ENCODE measurements around the gene PDGFD. TPM values are rescaled to one million over a fixed set of nuclear protein-coding genes. Genes with fewer than 3 reads are reported as not detected.

PDGFD gene
- total and polyA plus RNA-seq, 2 donors (not counting 1 experiment from before 2014, with no cell fraction given) = 0.07 to 0.71 TPM

DNA sequence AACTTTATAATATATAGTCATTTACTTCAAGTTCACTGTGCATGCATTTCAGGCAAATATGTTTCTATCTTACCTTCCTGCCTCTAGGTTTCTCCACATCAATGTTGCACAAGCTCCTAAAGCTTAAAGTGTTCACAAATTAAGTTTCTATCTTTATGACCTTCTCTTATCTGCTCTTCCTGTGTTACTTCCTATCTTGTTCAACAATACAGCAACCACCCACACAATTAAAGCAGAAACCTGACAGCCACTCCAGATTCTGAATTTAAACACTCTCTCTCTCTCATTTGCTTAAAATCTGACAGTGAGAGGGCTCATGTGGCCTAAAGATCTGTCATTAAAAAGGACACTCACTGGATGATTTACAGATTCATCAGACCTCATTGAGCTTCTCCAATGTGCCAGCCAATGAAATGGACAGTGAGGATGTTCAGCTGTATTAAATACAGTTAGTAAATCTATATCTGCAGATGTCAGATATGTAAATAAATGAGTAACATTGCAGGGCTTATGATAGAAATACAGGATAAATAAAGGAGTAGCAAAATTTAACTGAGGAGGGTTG is 10.9 kb downstream of the PDGFD start:
- H3K4me2 ChIP-seq (replicated peaks; ENCODE audit: low read depth, low read length, poor library complexity, severe bottlenecking) = no peak overlapping the region
- Mint-ChIP-seq H3K4me1 (peaks cover 7% of the 10 kb centered on the region), H3K4me3 (no peak overlapping the region), H3K27me3 (no peaks in the 10 kb centered on the region), H3K9me3 (ENCODE audit: insufficient read depth) (no peaks in the 10 kb centered on the region), H3K27ac (no peak overlapping the region)
- H3K36me3 ChIP-seq (replicated peaks in 1 of 2; ENCODE audit: control extremely low read depth in 1 of 2, control insufficient read depth in 1 of 2, extremely low read depth in 1 of 2, insufficient read depth in 2 of 2, low read length in 1 of 2) = no peaks in the 10 kb centered on the region
- no peak overlapping the region for H3K4me3 ChIP-seq (ENCODE audit: control extremely low read depth in 1 of 5, extremely low read depth in 1 of 5, insufficient read depth in 1 of 5, low read depth in 2 of 5, low read length in 4 of 5)
- H3K4me1 ChIP-seq (ENCODE audit: control insufficient read depth in 2 of 2, insufficient read depth in 2 of 2, low read length in 2 of 2) = no peaks in the 10 kb centered on the region
- no peaks in the 10 kb centered on the region for H3K79me2 ChIP-seq (ENCODE audit: control insufficient read depth, insufficient read depth, low read length)
- no peak overlapping the region for H2AFZ ChIP-seq (ENCODE audit: insufficient read depth, low read depth, low read length, poor library complexity, severe bottlenecking)
- no peak overlapping the region for H3K9ac ChIP-seq (ENCODE audit: low read length)
- ChIA-PET POLR2A (no interaction called here), CTCF (interaction anchor here (0.8 to 1.8 kb wide), 3 partner anchors 10 to 471 kb away, joined by 4 to 8 read pairs (median 5); partner anchors contain the start of gene PDGFD)
- no peak for TF ChIP-seq EZH2 (IDR thresholded peaks at IDR 0.05; ENCODE audit: borderline replicate concordance, insufficient read depth, low read depth, low read length, poor library complexity, severe bottlenecking)
- TF ChIP-seq, protein P1, sequence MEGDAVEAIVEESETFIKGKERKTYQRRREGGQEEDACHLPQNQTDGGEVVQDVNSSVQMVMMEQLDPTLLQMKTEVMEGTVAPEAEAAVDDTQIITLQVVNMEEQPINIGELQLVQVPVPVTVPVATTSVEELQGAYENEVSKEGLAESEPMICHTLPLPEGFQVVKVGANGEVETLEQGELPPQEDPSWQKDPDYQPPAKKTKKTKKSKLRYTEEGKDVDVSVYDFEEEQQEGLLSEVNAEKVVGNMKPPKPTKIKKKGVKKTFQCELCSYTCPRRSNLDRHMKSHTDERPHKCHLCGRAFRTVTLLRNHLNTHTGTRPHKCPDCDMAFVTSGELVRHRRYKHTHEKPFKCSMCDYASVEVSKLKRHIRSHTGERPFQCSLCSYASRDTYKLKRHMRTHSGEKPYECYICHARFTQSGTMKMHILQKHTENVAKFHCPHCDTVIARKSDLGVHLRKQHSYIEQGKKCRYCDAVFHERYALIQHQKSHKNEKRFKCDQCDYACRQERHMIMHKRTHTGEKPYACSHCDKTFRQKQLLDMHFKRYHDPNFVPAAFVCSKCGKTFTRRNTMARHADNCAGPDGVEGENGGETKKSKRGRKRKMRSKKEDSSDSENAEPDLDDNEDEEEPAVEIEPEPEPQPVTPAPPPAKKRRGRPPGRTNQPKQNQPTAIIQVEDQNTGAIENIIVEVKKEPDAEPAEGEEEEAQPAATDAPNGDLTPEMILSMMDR (IDR thresholded peaks at IDR 0.05) = no peak
- H4K20me1 ChIP-seq (ENCODE audit: control insufficient read depth, insufficient read depth, low read length, poor library complexity, severe bottlenecking) = no peaks in the 10 kb centered on the region
- intact Hi-C loops (cut with micrococcal nuclease) = loop anchor here (2.0 kb wide), 1 partner anchor 470 kb away; no protein-coding TSS in a partner anchor
- H3K9me3 ChIP-seq (ENCODE audit: control extremely low read depth in 1 of 3, control insufficient read depth in 2 of 3, insufficient read depth in 1 of 3, low read length in 2 of 3) = no peaks in the 10 kb centered on the region
- ATAC-seq (ENCODE audit: low read depth) (no peak), DNase-seq (peak; percentile 6)
- H3K27ac ChIP-seq (ENCODE audit: low read length in 2 of 2) = no peak overlapping the region
- no peaks in the 10 kb centered on the region for H3K27me3 ChIP-seq (replicated peaks in 1 of 4; ENCODE audit: control extremely low read depth in 1 of 4, control insufficient read depth in 3 of 4, insufficient read depth in 4 of 4, low read length in 3 of 4)

- WGBS (ENCODE audit: insufficient coverage) = no CpG with 5 or more reads among the region's 8 CpGs
- Histone ChIP-seq H2AFZ (ENCODE audit: insufficient read depth, low read depth, low read length, poor library complexity, severe bottlenecking) (no peak overlapping the region), H3K27me3 (replicated peaks in 1 of 4; ENCODE audit: control extremely low read depth in 1 of 4, control insufficient read depth in 3 of 4, insufficient read depth in 4 of 4, low read length in 3 of 4) (no peaks in the 10 kb centered on the region), H3K27ac (ENCODE audit: low read length in 2 of 2) (no peak overlapping the region), H3K36me3 (replicated peaks in 1 of 2; ENCODE audit: control extremely low read depth in 1 of 2, control insufficient read depth in 1 of 2, extremely low read depth in 1 of 2, insufficient read depth in 2 of 2, low read length in 1 of 2) (no peaks in the 10 kb centered on the region), H4K20me1 (ENCODE audit: control insufficient read depth, insufficient read depth, low read length, poor library complexity, severe bottlenecking) (no peaks in the 10 kb centered on the region), H3K9ac (ENCODE audit: low read length) (no peak overlapping the region), H3K4me3 (ENCODE audit: control extremely low read depth in 1 of 5, extremely low read depth in 1 of 5, insufficient read depth in 1 of 5, low read depth in 2 of 5, low read length in 4 of 5) (no peak overlapping the region), H3K4me2 (replicated peaks; ENCODE audit: low read depth, low read length, poor library complexity, severe bottlenecking) (no peak overlapping the region), H3K4me1 (ENCODE audit: control insufficient read depth in 2 of 2, insufficient read depth in 2 of 2, low read length in 2 of 2) (no peaks in the 10 kb centered on the region), H3K79me2 (ENCODE audit: control insufficient read depth, insufficient read depth, low read length) (no peaks in the 10 kb centered on the region), H3K9me3 (ENCODE audit: control extremely low read depth in 1 of 3, control insufficient read depth in 2 of 3, insufficient read depth in 1 of 3, low read length in 2 of 3) (no peaks in the 10 kb centered on the region)
- TF ChIP-seq EZH2 (IDR thresholded peaks at IDR 0.05; ENCODE audit: borderline replicate concordance, insufficient read depth, low read depth, low read length, poor library complexity, severe bottlenecking) = no peak
- TF ChIP-seq, protein P1 (IDR thresholded peaks at IDR 0.05) = peak; percentile 30
- H3K27ac Mint-ChIP-seq = no peak overlapping the region
- no peak overlapping the region for H3K4me3 Mint-ChIP-seq
- H3K27me3 Mint-ChIP-seq = no peaks in the 10 kb centered on the region
- peak; percentile 3 for DNase-seq
- ChIA-PET POLR2A (no interaction called here), CTCF (interaction anchor here (1.0 to 1.8 kb wide), 2 partner anchors 12 to 469 kb away, joined by 4 to 8 read pairs; partner anchors contain the start of gene PDGFD)
- peaks cover 7% of the 10 kb centered on the region for H3K4me1 Mint-ChIP-seq
- no peaks in the 10 kb centered on the region for H3K9me3 Mint-ChIP-seq (ENCODE audit: insufficient read depth)
- no peak for ATAC-seq (ENCODE audit: low read depth)
- intact Hi-C loops (cut with micrococcal nuclease) = loop anchor here (2.0 kb wide), 1 partner anchor 469 kb away; no protein-coding TSS in a partner anchor
Observed at GRCh38 chr11:104151404-104152204, 12.3 kb downstream of the PDGFD start.

Measured in B cell (primary cell).